Astrocyte (in vitro differentiated cells and primary cell): ENCODE measurements around the gene CLP1. TPM values are rescaled to one million over a fixed set of nuclear protein-coding genes. Genes with fewer than 3 reads are reported as not detected.
"Not testable (repeated sequence)": the region's sequence is repeated elsewhere in the genome, so short reads cannot be mapped to it uniquely, and the experiment has no call there.

ENCODE experiments used
- DNase-seq: peaks from one replicate; pipeline ENCODE4 v3.0.0-alpha.2; 2010; ENCODE audit warnings: low read depth
- FAIRE-seq: peaks from 2 replicates; lab custom pipeline; 2011; peaks lifted over from hg19 to GRCh38; lab: Jason Lieb, UNC
- H2AFZ ChIP-seq: 2 replicates; pipeline ENCODE4 v1.6.0; 2012; ENCODE audit warnings: low read depth, low read length, inconsistent platforms
- H3K27ac ChIP-seq: 2 replicates; pipeline ENCODE4 v1.5.1; 2011; ENCODE audit warnings: low read depth, low read length, inconsistent platforms
- H3K27me3 ChIP-seq: 2 replicates; pipeline ENCODE4 v1.6.0; 2011; ENCODE audit warnings: low read length, inconsistent platforms; ENCODE audit not compliant: insufficient read depth
- H3K36me3 ChIP-seq: 2 replicates; pipeline ENCODE4 v1.5.1; 2011; ENCODE audit warnings: low read length, inconsistent platforms; ENCODE audit not compliant: insufficient read depth
- H3K4me1 ChIP-seq: 2 replicates; pipeline ENCODE4 v1.5.1; 2011; ENCODE audit warnings: low read length, inconsistent platforms; ENCODE audit not compliant: insufficient read depth
- H3K4me2 ChIP-seq: 2 replicates; pipeline ENCODE4 v1.6.0; 2012; ENCODE audit warnings: low read length, inconsistent platforms
- H3K4me3 ChIP-seq: 2 replicates; pipeline ENCODE4 v1.5.1; 2011; ENCODE audit warnings: low read depth, mild to moderate bottlenecking, low read length, inconsistent platforms; ENCODE audit not compliant: insufficient read depth
- H3K79me2 ChIP-seq: 2 replicates; pipeline ENCODE4 v1.6.0; 2012; ENCODE audit warnings: mild to moderate bottlenecking, low read length, inconsistent platforms; ENCODE audit not compliant: insufficient read depth
- H3K9ac ChIP-seq: 2 replicates; pipeline ENCODE4 v1.6.0; 2012; ENCODE audit warnings: mild to moderate bottlenecking, low read length, inconsistent platforms
- H3K9me3 ChIP-seq: 2 replicates; pipeline ENCODE4 v1.5.1; 2012; ENCODE audit warnings: low read depth, mild to moderate bottlenecking, low read length, inconsistent platforms; ENCODE audit not compliant: insufficient read depth
- H4K20me1 ChIP-seq: 2 replicates; pipeline ENCODE4 v1.6.0; 2012; ENCODE audit warnings: low read length, inconsistent platforms; ENCODE audit not compliant: insufficient read depth
- H3K27ac Mint-ChIP-seq: one replicate; pipeline ENCODE4 v1.8.0; 2021; ENCODE audit warnings: mild to moderate bottlenecking, mixed read lengths; ENCODE audit not compliant: unreplicated experiment
- H3K27me3 Mint-ChIP-seq: one replicate; pipeline ENCODE4 v1.8.0; 2021; ENCODE audit warnings: low read depth, mixed read lengths; ENCODE audit not compliant: unreplicated experiment
- H3K36me3 Mint-ChIP-seq: one replicate; pipeline ENCODE4 v1.8.0; 2021; ENCODE audit warnings: low read depth, mixed read lengths; ENCODE audit not compliant: unreplicated experiment
- H3K4me1 Mint-ChIP-seq: one replicate; pipeline ENCODE4 v1.8.0; 2021; ENCODE audit warnings: low read depth, mixed read lengths; ENCODE audit not compliant: unreplicated experiment
- H3K4me3 Mint-ChIP-seq: one replicate; pipeline ENCODE4 v1.8.0; 2021; ENCODE audit warnings: mild to moderate bottlenecking, moderate library complexity, mixed read lengths; ENCODE audit not compliant: unreplicated experiment
- H3K9me3 Mint-ChIP-seq: one replicate; pipeline ENCODE4 v1.8.0; 2021; ENCODE audit warnings: mild to moderate bottlenecking, mixed read lengths; ENCODE audit not compliant: unreplicated experiment
- EZH2 ChIP-seq: IDR thresholded peaks from 2 replicates; pipeline ENCODE4 v1.6.1; 2012; ENCODE audit warnings: mild to moderate bottlenecking, low read length, inconsistent platforms; ENCODE audit not compliant: insufficient read depth
- total RNA-seq: library from RNA; stranded (reverse); gene quantifications from 2 replicates; pipeline ENCODE4 v1.2.1, GENCODE V29; 2021
- TF ChIP-seq, protein P1 (sequence below): IDR thresholded peaks from 2 replicates; pipeline ENCODE4 v1.5.1; 2011; ENCODE audit warnings: low read depth, mild to moderate bottlenecking, inconsistent platforms, low read length, moderate library complexity; ENCODE audit not compliant: insufficient read depth

Gene CLP1
- total RNA-seq, 1 donor from 2014 or later: 21.4 TPM

- H3K9ac ChIP-seq: no peak overlapping the region
- Mint-ChIP-seq H3K4me3 (no peak overlapping the region), H3K4me1 (peaks cover 49% of the 10 kb centered on the region), H3K9me3 (no peaks in the 10 kb centered on the region), H3K36me3 (no peaks in the 10 kb centered on the region), H3K27ac (no peak overlapping the region), H3K27me3 (no peaks in the 10 kb centered on the region)
- H3K27ac ChIP-seq: no peak overlapping the region
- no peak overlapping the region for H2AFZ ChIP-seq
- H3K4me1 ChIP-seq: peaks cover 27% of the 10 kb centered on the region
- no peaks in the 10 kb centered on the region for H3K36me3 ChIP-seq
- peaks cover 34% of the 10 kb centered on the region for H3K27me3 ChIP-seq
- TF ChIP-seq EZH2: no peak
- TF ChIP-seq, protein P1, sequence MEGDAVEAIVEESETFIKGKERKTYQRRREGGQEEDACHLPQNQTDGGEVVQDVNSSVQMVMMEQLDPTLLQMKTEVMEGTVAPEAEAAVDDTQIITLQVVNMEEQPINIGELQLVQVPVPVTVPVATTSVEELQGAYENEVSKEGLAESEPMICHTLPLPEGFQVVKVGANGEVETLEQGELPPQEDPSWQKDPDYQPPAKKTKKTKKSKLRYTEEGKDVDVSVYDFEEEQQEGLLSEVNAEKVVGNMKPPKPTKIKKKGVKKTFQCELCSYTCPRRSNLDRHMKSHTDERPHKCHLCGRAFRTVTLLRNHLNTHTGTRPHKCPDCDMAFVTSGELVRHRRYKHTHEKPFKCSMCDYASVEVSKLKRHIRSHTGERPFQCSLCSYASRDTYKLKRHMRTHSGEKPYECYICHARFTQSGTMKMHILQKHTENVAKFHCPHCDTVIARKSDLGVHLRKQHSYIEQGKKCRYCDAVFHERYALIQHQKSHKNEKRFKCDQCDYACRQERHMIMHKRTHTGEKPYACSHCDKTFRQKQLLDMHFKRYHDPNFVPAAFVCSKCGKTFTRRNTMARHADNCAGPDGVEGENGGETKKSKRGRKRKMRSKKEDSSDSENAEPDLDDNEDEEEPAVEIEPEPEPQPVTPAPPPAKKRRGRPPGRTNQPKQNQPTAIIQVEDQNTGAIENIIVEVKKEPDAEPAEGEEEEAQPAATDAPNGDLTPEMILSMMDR: no peak
- FAIRE-seq (no peak), DNase-seq (no peak)
- H4K20me1 ChIP-seq: peaks cover 38% of the 10 kb centered on the region
- no peaks in the 10 kb centered on the region for H3K9me3 ChIP-seq
- no peak overlapping the region for H3K4me3 ChIP-seq
- H3K79me2 ChIP-seq: no peaks in the 10 kb centered on the region
- no peak overlapping the region for H3K4me2 ChIP-seq
Observed at GRCh38 chr11:57650739-57651090, 6.8 kb upstream of the CLP1 start.

DNA sequence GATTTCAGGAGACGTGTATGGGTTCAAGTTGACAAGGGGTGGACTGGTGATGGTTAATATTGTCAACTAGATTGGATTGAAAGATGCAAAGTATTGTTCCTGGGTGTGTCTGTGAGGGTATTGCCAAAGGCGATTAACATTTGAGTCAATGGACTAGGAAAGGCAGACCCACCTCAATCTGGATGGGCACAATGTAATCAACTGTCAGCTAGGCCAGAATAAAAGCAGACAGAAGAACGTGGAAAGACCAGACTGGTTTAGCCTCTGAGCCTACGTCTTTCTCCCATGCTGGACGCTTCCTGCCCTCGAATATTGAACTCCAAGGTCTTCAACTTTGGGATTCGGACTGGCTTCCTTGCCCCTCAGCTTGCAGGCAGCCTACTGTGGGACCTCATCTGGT lies 6.2 kb upstream of the CLP1 start:
- TF ChIP-seq EZH2: no peak
- TF ChIP-seq, protein P1: no peak
- H3K9ac ChIP-seq: no peak overlapping the region
- no peaks in the 10 kb centered on the region for H3K9me3 ChIP-seq
- no peak overlapping the region for H3K27ac ChIP-seq
- DNase-seq (no peak), FAIRE-seq (no peak)
- peaks cover 27% of the 10 kb centered on the region for H3K4me1 ChIP-seq
- H3K4me2 ChIP-seq: no peak overlapping the region
- no peaks in the 10 kb centered on the region for H3K27me3 Mint-ChIP-seq
- peaks cover 28% of the 10 kb centered on the region for H3K27me3 ChIP-seq
- H2AFZ ChIP-seq: no peak overlapping the region
- H3K4me3 Mint-ChIP-seq: no peak overlapping the region
- H3K4me1 Mint-ChIP-seq: peaks cover 44% of the 10 kb centered on the region
- H3K9me3 Mint-ChIP-seq: no peaks in the 10 kb centered on the region
- H3K36me3 Mint-ChIP-seq: no peaks in the 10 kb centered on the region
- no peaks in the 10 kb centered on the region for H3K36me3 ChIP-seq
- no peak overlapping the region for H3K4me3 ChIP-seq
- H4K20me1 ChIP-seq: peaks cover 31% of the 10 kb centered on the region
- H3K79me2 ChIP-seq: no peaks in the 10 kb centered on the region
- H3K27ac Mint-ChIP-seq: no peak overlapping the region

DNA sequence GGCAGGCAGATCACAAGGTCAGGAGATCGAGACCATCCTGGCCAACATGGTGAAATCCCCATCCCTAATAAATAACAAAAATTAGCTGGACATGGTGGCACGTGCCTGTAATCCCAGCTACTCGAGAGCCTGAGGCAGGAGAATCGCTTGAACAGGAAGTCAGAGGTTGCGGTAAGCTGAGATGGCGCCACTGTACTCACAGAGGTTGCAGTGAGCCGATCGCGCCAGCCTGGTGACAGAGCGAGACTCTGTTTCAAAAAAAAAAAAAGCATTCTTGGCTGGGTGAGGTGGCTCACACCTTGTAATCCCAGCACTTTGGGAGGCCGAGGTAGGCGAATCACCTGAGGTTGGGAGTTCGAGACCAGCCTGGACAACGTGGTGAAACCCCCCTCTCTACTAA lies 5.3 kb upstream of the CLP1 start:
- not testable (repeated sequence) for H2AFZ ChIP-seq, H3K9ac ChIP-seq, FAIRE-seq, H3K9me3 Mint-ChIP-seq, H3K36me3 Mint-ChIP-seq, H3K4me3 ChIP-seq, H3K79me2 ChIP-seq, DNase-seq, H3K27ac ChIP-seq, H3K27ac Mint-ChIP-seq, H3K9me3 ChIP-seq, H3K4me2 ChIP-seq, H3K4me3 Mint-ChIP-seq, H3K27me3 Mint-ChIP-seq, H3K36me3 ChIP-seq
- Histone ChIP-seq H4K20me1 (peaks cover 22% of the 10 kb centered on the region), H3K4me1 (peaks cover 25% of the 10 kb centered on the region), H3K27me3 (peaks cover 20% of the 10 kb centered on the region)
- peaks cover 35% of the 10 kb centered on the region for H3K4me1 Mint-ChIP-seq
